Erythroblast (primary cell): ENCODE data around the gene AGAP1.

Experiments
- GATA1 ChIP-seq: IDR thresholded peaks from 2 replicates; pipeline ENCODE4 v1.6.1; 2011; ENCODE audit warnings: low read depth, mild to moderate bottlenecking, control low read depth, low read length, moderate library complexity
- POLR2A ChIP-seq: IDR thresholded peaks from 2 replicates; pipeline ENCODE4 v1.6.1; 2011; ENCODE audit warnings: mild to moderate bottlenecking, low read length

- TF ChIP-seq POLR2A (no peak), GATA1 (no peak)
These were observed 676.1 kb downstream of the AGAP1 start for GRCh38 chr2:236169741-236170589.
